Measurements from ENCODE around the gene SPRR2F. TPM values are rescaled to one million over a fixed set of nuclear protein-coding genes. Genes with fewer than 3 reads are reported as not detected.
"Not testable (repeated sequence)": the region's sequence is repeated elsewhere in the genome, so short reads cannot be mapped to it uniquely, and the experiment has no call there.

SPRR2F gene
- total and polyA plus RNA-seq, 12 donors = not detected

DNA sequence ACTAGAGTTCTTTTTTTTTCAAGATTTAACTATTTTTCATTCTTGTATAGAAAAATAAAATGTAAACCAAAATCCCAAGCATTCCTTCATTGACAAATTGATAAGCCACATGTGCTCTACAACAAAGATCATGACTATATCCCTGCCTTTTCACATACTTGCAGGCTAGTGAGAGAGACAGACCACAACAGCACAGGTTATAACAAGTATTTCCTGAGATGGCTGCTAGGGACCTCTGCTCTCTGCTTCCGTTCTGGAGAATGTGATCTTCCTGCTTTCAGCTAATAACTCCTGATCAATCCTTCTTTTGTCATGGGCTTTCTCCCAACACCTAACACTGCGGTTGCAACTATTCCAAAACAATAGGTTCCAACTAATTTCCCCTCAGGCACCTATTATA lies 14.0 kb upstream of the SPRR2F start:
- ATAC-seq = no peak
- WGBS, 2 donors = 62 to 74% methylated on average over 2 of the region's 2 CpGs

DNA sequence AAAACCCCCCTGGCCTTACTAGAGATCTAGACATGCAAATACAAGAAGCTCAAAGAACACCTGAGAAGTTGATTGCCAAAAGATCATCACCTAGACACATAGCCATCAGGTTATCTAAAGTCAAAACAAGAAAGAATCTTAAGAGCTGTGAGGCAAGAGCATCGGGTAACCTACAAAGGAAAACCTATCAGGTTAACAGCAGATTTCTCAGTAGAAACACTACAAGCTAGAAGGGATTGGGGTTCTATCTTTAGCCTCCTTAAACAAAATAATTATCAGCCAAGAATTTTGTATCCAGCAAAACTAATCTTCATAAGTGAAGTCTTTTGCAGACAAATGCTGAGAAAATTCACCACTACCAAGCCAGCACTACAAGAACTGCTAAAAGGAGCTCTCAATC lies 12.2 kb upstream of the SPRR2F start:
- TF ChIP-seq, protein P1, sequence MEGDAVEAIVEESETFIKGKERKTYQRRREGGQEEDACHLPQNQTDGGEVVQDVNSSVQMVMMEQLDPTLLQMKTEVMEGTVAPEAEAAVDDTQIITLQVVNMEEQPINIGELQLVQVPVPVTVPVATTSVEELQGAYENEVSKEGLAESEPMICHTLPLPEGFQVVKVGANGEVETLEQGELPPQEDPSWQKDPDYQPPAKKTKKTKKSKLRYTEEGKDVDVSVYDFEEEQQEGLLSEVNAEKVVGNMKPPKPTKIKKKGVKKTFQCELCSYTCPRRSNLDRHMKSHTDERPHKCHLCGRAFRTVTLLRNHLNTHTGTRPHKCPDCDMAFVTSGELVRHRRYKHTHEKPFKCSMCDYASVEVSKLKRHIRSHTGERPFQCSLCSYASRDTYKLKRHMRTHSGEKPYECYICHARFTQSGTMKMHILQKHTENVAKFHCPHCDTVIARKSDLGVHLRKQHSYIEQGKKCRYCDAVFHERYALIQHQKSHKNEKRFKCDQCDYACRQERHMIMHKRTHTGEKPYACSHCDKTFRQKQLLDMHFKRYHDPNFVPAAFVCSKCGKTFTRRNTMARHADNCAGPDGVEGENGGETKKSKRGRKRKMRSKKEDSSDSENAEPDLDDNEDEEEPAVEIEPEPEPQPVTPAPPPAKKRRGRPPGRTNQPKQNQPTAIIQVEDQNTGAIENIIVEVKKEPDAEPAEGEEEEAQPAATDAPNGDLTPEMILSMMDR (IDR thresholded peaks at IDR 0.05) = no peak
- Histone ChIP-seq H3K36me3 (no peaks in the 10 kb centered on the region), H3K4me3 (no peak overlapping the region), H3K4me1 (no peaks in the 10 kb centered on the region), H3K9me3 (peaks cover 0 to 30% (median 10%) of the 10 kb centered on the region in 11 donors), H3K27ac (no peak overlapping the region), H3K27me3 (peaks cover 0 to 6% (median 0%) of the 10 kb centered on the region in 7 donors)
- 89 to 93% methylated on average over 1 of the region's 1 CpG for WGBS, 2 donors
- no peak for DNase-seq
- no peak for ATAC-seq
- intact Hi-C loops (cut with DNase I) = no loop called here

More for the DNA sequence above, 14.0 kb upstream of the SPRR2F start:
- DNase-seq = no peak
- Histone ChIP-seq H3K9me3 (peaks cover 0 to 30% (median 10%) of the 10 kb centered on the region in 11 donors), H3K36me3 (no peaks in the 10 kb centered on the region), H3K27ac (no peak overlapping the region), H3K4me1 (no peaks in the 10 kb centered on the region), H3K27me3 (peaks cover 0 to 7% (median 0%) of the 10 kb centered on the region in 7 donors), H3K4me3 (no peak overlapping the region)
- TF ChIP-seq, protein P1 (IDR thresholded peaks at IDR 0.05) = no peak
- intact Hi-C loops (cut with DNase I) = no loop called here

DNA sequence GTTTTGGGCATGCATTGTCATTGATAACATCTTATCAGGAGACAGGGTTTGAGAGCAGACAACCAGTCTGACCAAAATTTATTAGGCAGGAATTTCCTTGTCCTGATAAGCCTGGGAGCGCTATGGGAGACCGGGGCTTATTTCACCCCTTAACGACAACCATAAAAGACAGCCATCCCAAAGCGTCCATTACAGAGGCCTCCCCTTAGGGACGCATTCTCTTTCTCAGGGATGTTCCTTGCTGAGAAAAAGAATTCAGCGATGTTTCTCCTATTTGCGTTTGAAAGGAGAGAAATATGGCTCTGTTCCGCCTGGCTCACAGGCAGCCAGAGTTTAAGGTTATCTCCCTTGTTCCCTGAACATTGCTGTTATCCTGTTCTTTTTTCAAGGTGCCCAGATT lies 10.5 kb upstream of the SPRR2F start:
- DNase-seq; H3K27me3 ChIP-seq; H3K4me3 ChIP-seq; H3K27ac ChIP-seq; ATAC-seq; intact Hi-C loops (cut with DNase I); H3K4me1 ChIP-seq; H3K36me3 ChIP-seq: not testable (repeated sequence)
- 81 to 82% methylated on average over 8 of the region's 8 CpGs for WGBS, 2 donors
- H3K9me3 ChIP-seq = peaks cover 0 to 30% (median 10%) of the 10 kb centered on the region in 11 donors

DNA sequence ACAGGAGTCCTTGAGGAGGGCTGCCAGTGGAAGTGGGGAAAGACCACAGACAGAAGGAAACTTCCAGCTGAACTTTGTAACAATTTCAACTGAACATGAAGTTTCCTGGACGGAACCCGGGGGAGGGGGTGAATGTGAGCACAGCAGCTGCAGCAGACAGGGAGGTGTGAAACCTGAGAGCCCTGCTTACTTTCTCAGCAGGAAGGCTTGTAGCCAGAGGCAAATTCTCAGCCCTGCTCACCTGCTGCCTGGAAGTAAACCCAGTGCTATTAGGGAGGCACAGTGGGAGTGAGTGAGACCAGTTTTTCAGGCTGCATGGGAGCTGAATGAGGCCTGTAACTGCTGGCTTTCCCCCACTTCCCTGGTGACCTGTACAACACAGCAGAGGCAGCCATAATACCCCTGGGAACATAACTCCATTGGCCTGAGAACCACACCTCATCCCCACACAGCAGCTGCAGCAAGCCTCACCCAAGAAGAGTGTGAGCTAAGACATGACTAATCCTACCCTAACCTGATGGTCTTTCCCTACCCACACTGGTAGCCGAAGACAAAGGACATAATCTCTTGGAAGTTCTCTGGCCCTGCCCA lies 9.6 kb upstream of the SPRR2F start:
- TF ChIP-seq, protein P1 (IDR thresholded peaks at IDR 0.05) = no peak
- Histone ChIP-seq H3K27me3 (peaks cover 0 to 6% (median 0%) of the 10 kb centered on the region in 7 donors), H3K36me3 (no peaks in the 10 kb centered on the region), H3K4me1 (no peaks in the 10 kb centered on the region), H3K27ac (no peak overlapping the region), H3K4me3 (no peak overlapping the region), H3K9me3 (peaks cover 0 to 30% (median 10%) of the 10 kb centered on the region in 11 donors)
- no peak for DNase-seq
- intact Hi-C loops (cut with DNase I) = no loop called here
- ATAC-seq = no peak
- 23 to 31% methylated on average over 3 of the region's 3 CpGs for WGBS, 2 donors

DNA sequence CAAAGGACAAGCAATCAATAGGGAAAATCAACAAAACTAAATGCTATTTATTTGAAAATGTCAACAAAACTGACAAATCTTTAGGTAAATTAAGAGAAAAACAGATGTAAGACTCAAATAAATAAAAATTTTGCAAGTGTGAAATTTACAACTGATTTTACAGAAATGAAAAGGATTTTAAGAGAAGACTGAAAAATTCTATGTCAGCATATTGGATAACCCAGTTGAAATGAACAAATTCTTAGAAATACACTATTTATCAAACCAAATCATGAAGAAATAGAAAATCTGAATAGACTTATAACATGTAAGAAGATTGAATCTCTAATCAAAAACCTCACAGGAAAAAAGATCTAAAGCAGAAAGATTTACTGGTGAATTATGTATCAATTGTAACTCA lies 7.6 kb upstream of the SPRR2F start:
- TF ChIP-seq, protein P1 (IDR thresholded peaks at IDR 0.05) = no peak
- DNase-seq (no peak), ATAC-seq (no peak)
- H3K9me3 ChIP-seq = peaks cover 0 to 26% (median 6%) of the 10 kb centered on the region in 11 donors
- H3K4me1 ChIP-seq = no peaks in the 10 kb centered on the region
- peaks cover 0 to 6% (median 0%) of the 10 kb centered on the region in 7 donors for H3K27me3 ChIP-seq
- H3K27ac ChIP-seq = no peak overlapping the region
- no peak overlapping the region for H3K4me3 ChIP-seq
- H3K36me3 ChIP-seq = no peaks in the 10 kb centered on the region
- intact Hi-C loops (cut with DNase I) = no loop called here
